CD14-positive monocyte (primary cell): Measurements from ENCODE around the gene TECRL. TPM values are rescaled to one million over a fixed set of nuclear protein-coding genes. Genes with fewer than 3 reads are reported as not detected.

Source experiments
- DNase-seq, 3 donors: peaks; one replicate each; pipeline ENCODE4 v3.0.0-alpha.2; 2011 to 2022
- H2AFZ ChIP-seq: 2 replicates; pipeline ENCODE4 v1.6.0; 2012; ENCODE audit warnings: mild to moderate bottlenecking, low read depth, low read length, inconsistent platforms; ENCODE audit not compliant: insufficient read depth, poor library complexity, severe bottlenecking
- H3K27ac ChIP-seq, 2 donors: 1 replicate in 1 of 2; 2 replicates in 1 of 2; pipeline ENCODE4 v1.5.1; 2012 to 2013; ENCODE audit warnings: low read length in 2 of 2, control low read depth in 1 of 2, inconsistent platforms in 1 of 2, low read depth in 1 of 2, mild to moderate bottlenecking in 1 of 2
- H3K27me3 ChIP-seq, 2 donors: one replicate each; pipeline versions ENCODE4 v1.6.0 to v1.6.1; 2011 to 2013; ENCODE audit warnings: low read length in 2 of 2; ENCODE audit not compliant: control insufficient read depth in 2 of 2, insufficient read depth in 2 of 2
- H3K36me3 ChIP-seq, 2 donors: replicated peaks in 1 of 2; 1 replicate in 1 of 2; 2 replicates in 1 of 2; pipeline versions ENCODE4 v1.5.1 to v1.6.1; 2012 to 2013; ENCODE audit warnings: low read length in 2 of 2, control low read depth in 1 of 2, inconsistent platforms in 1 of 2, mild to moderate bottlenecking in 1 of 2; ENCODE audit not compliant: insufficient read depth in 2 of 2, control insufficient read depth in 1 of 2
- H3K4me1 ChIP-seq, 2 donors: 1 replicate in 1 of 2; 2 replicates in 1 of 2; pipeline versions ENCODE4 v1.5.1 to v1.6.1; 2012 to 2013; ENCODE audit warnings: low read length in 2 of 2, control low read depth in 1 of 2, inconsistent platforms in 1 of 2, mild to moderate bottlenecking in 1 of 2, moderate library complexity in 1 of 2; ENCODE audit not compliant: insufficient read depth in 2 of 2, control insufficient read depth in 1 of 2
- H3K4me2 ChIP-seq: replicated peaks from 2 replicates; pipeline ENCODE3; 2012; ENCODE audit warnings: low read length, moderate library complexity, mild to moderate bottlenecking; ENCODE audit not compliant: poor library complexity, severe bottlenecking; ENCODE audit errors: extremely low read depth
- H3K4me3 ChIP-seq, 3 experiments: fragments of 200-600 bp in 1 of 3; sonication (generic) in 1 of 3; replicated peaks in 1 of 3; 1 replicate in 2 of 3; 2 replicates in 1 of 3; pipeline ENCODE4 v1.5.1; 2011 to 2013; ENCODE audit warnings: low read length in 3 of 3, mild to moderate bottlenecking in 3 of 3, control low read depth in 2 of 3, low read depth in 2 of 3, inconsistent platforms in 1 of 3, moderate library complexity in 1 of 3
- H3K79me2 ChIP-seq: 2 replicates; pipeline ENCODE4 v1.6.0; 2012; ENCODE audit warnings: mild to moderate bottlenecking, control low read depth, inconsistent platforms, low read length, moderate library complexity; ENCODE audit not compliant: insufficient read depth
- H3K9ac ChIP-seq: 2 replicates; pipeline ENCODE4 v1.6.0; 2017; ENCODE audit warnings: low read length, mild to moderate bottlenecking; ENCODE audit not compliant: insufficient read depth, poor library complexity, severe bottlenecking
- H3K9me3 ChIP-seq, 2 donors: replicated peaks in 1 of 2; 1 replicate in 1 of 2; 2 replicates in 1 of 2; pipeline versions ENCODE4 v1.5.1 to v1.6.1; 2012 to 2013; ENCODE audit warnings: low read length in 2 of 2, control low read depth in 1 of 2; ENCODE audit not compliant: control insufficient read depth in 1 of 2, insufficient read depth in 1 of 2
- H4K20me1 ChIP-seq: 2 replicates; pipeline ENCODE4 v1.6.0; 2012; ENCODE audit warnings: mild to moderate bottlenecking, low read length, control low read depth, moderate library complexity; ENCODE audit not compliant: insufficient read depth
- H3K27ac Mint-ChIP-seq, 7 donors: one replicate each; pipeline ENCODE4 v1.8.0; 2020; ENCODE audit warnings: mild to moderate bottlenecking in 7 of 7, mixed read lengths in 7 of 7, moderate library complexity in 6 of 7, inconsistent platforms in 2 of 7
- H3K27me3 Mint-ChIP-seq, 3 donors: one replicate each; pipeline ENCODE4 v1.8.0; 2021 to 2022; ENCODE audit warnings: low read depth in 3 of 3, mild to moderate bottlenecking in 3 of 3, mixed read lengths in 3 of 3, moderate library complexity in 3 of 3, inconsistent platforms in 1 of 3
- H3K36me3 Mint-ChIP-seq, 2 donors: one replicate each; pipeline ENCODE4 v1.8.0; 2020; ENCODE audit warnings: mixed read lengths in 2 of 2, inconsistent platforms in 1 of 2, mild to moderate bottlenecking in 1 of 2
- H3K4me1 Mint-ChIP-seq: one replicate; pipeline ENCODE4 v1.8.0; 2020; ENCODE audit warnings: mild to moderate bottlenecking, mixed read lengths
- H3K4me3 Mint-ChIP-seq, 2 donors: one replicate each; pipeline ENCODE4 v1.8.0; 2020; ENCODE audit warnings: mild to moderate bottlenecking in 2 of 2, mixed read lengths in 2 of 2, moderate library complexity in 1 of 2
- H3K9me3 Mint-ChIP-seq, 7 donors: one replicate each; pipeline ENCODE4 v1.8.0; 2020 to 2022; ENCODE audit warnings: mixed read lengths in 7 of 7, mild to moderate bottlenecking in 6 of 7, moderate library complexity in 6 of 7, inconsistent platforms in 2 of 7
- CTCF ChIP-seq: fragments of 200-600 bp; IDR thresholded peaks from one replicate; pipeline ENCODE4 v1.8.0; 2022; ENCODE audit warnings: antibody characterized with exemption, mild to moderate bottlenecking
- intact Hi-C, 2 donors: fragments of 100-400 bp; cut with micrococcal nuclease; formaldehyde crosslinking; loops; one replicate each; pipeline versions ENCODE4 v1.15.0 to v1.15.1; 2023
- polyA plus RNA-seq, 3 donors: library from polyadenylated mRNA; depleted of rRNA in 1 of 3; unstranded in 2 of 3; stranded (reverse) in 1 of 3; fragments of 300-500 nt in 2 of 3; fragments of >200 nt in 1 of 3; fragmentation: Illumina TruSeq in 2 of 3; gene quantifications; 1 replicate in 2 of 3; 2 replicates in 1 of 3; pipeline ENCODE4 v1.2.3, GENCODE V29; 2012 to 2021

The TECRL gene
- polyA plus RNA-seq, 3 donors = not detected

GRCh38 chr4:64250488-64250887 lies 158.8 kb downstream of the TECRL start:
- DNase-seq = no peak
- Histone ChIP-seq H3K4me2 (no peak overlapping the region), H2AFZ (no peak overlapping the region), H4K20me1 (no peaks in the 10 kb centered on the region), H3K79me2 (no peaks in the 10 kb centered on the region), H3K27me3 (no peaks in the 10 kb centered on the region), H3K4me1 (no peaks in the 10 kb centered on the region), H3K4me3 (no peak overlapping the region), H3K36me3 (no peaks in the 10 kb centered on the region), H3K9ac (no peak overlapping the region), H3K9me3 (no peaks in the 10 kb centered on the region), H3K27ac (no peak overlapping the region)
- no peak for TF ChIP-seq CTCF
- intact Hi-C loops = no loop called here
- H3K4me3 Mint-ChIP-seq = no peak overlapping the region
- H3K27ac Mint-ChIP-seq = no peak overlapping the region
- H3K4me1 Mint-ChIP-seq = no peaks in the 10 kb centered on the region
- H3K36me3 Mint-ChIP-seq = no peaks in the 10 kb centered on the region
- no peaks in the 10 kb centered on the region for H3K27me3 Mint-ChIP-seq
- H3K9me3 Mint-ChIP-seq = peaks cover 0 to 12% (median 2%) of the 10 kb centered on the region in 7 donors

- no peak overlapping the region for H3K4me2 ChIP-seq
- Mint-ChIP-seq H3K9me3 (peaks cover 0 to 12% (median 2%) of the 10 kb centered on the region in 7 donors), H3K27ac (no peak overlapping the region), H3K4me1 (no peaks in the 10 kb centered on the region), H3K36me3 (no peaks in the 10 kb centered on the region), H3K27me3 (no peaks in the 10 kb centered on the region), H3K4me3 (no peak overlapping the region)
- H3K9ac ChIP-seq = no peak overlapping the region
- no peaks in the 10 kb centered on the region for H3K9me3 ChIP-seq
- DNase-seq = no peak
- no peaks in the 10 kb centered on the region for H3K4me1 ChIP-seq
- H3K4me3 ChIP-seq = no peak overlapping the region
- no peaks in the 10 kb centered on the region for H3K27me3 ChIP-seq
- no peak overlapping the region for H2AFZ ChIP-seq
- no peak for TF ChIP-seq CTCF
- intact Hi-C loops = no loop called here
- H3K79me2 ChIP-seq = no peaks in the 10 kb centered on the region
- no peaks in the 10 kb centered on the region for H4K20me1 ChIP-seq
- no peak overlapping the region for H3K27ac ChIP-seq
- H3K36me3 ChIP-seq = no peaks in the 10 kb centered on the region
Measured at GRCh38 chr4:64250061-64250460, 159.2 kb downstream of the TECRL start.
